Inferior parietal cortex (tissue), 1 donor: ENCODE data around the gene KIF21A.

Experiments
- DNase-seq: peaks from one replicate; pipeline ENCODE4 v3.0.0-alpha.2; 2016; ENCODE audit errors: extremely low spot score

Gene KIF21A

GRCh38 chr12:39440101-39440500, 2.8 kb downstream of the KIF21A start:
- no peak for DNase-seq

- DNase-seq, result no peak
Measured at GRCh38 chr12:39435531-39435930, 7.4 kb downstream of the KIF21A start.

- DNase-seq, result no peak
Measured at GRCh38 chr12:39431797-39432196, 11.1 kb downstream of the KIF21A start.

GRCh38 chr12:39431002-39431796, 11.7 kb downstream of the KIF21A start:
- no peak for DNase-seq

GRCh38 chr12:39429809-39430208, 13.1 kb downstream of the KIF21A start:
- no peak for DNase-seq

GRCh38 chr12:39427360-39427808, 15.5 kb downstream of the KIF21A start:
- no peak for DNase-seq

- no peak for DNase-seq
Measured at GRCh38 chr12:39426636-39427240, 16.2 kb downstream of the KIF21A start.

- no peak for DNase-seq
Measured at GRCh38 chr12:39420043-39420442, 22.9 kb downstream of the KIF21A start.

- DNase-seq, result no peak
Measured at GRCh38 chr12:39419471-39419870, 23.4 kb downstream of the KIF21A start.

GRCh38 chr12:39417916-39418315, 25.0 kb downstream of the KIF21A start:
- DNase-seq, result no peak

GRCh38 chr12:39413836-39414771, 28.8 kb downstream of the KIF21A start:
- DNase-seq, result no peak

GRCh38 chr12:39412210-39412609, 30.7 kb downstream of the KIF21A start:
- DNase-seq, result no peak

GRCh38 chr12:39406262-39406661, 36.7 kb downstream of the KIF21A start:
- DNase-seq, result no peak

GRCh38 chr12:39405580-39405979, 37.3 kb downstream of the KIF21A start:
- DNase-seq, result no peak

- DNase-seq, result no peak
Measured at GRCh38 chr12:39404000-39404399, 38.9 kb downstream of the KIF21A start.

GRCh38 chr12:39403376-39403775, 39.5 kb downstream of the KIF21A start:
- no peak for DNase-seq

- DNase-seq, result no peak
Measured at GRCh38 chr12:39402922-39403321, 40.0 kb downstream of the KIF21A start.

GRCh38 chr12:39401459-39401858, 41.5 kb downstream of the KIF21A start:
- no peak for DNase-seq

- no peak for DNase-seq
Measured at GRCh38 chr12:39395866-39396265, 47.1 kb downstream of the KIF21A start.

GRCh38 chr12:39393890-39394289, 49.0 kb downstream of the KIF21A start:
- no peak for DNase-seq

GRCh38 chr12:39393179-39393578, 49.7 kb downstream of the KIF21A start:
- DNase-seq, result no peak
